HG03354 (cell line): ENCODE measurements around the gene PTPRS.
"Not testable (repeated sequence)": the region's sequence is repeated elsewhere in the genome, so short reads cannot be mapped to it uniquely, and the experiment has no call there.

Experiments
- ATAC-seq: cut with Tn5 transposase; IDR thresholded peaks from one replicate; pipeline ENCODE4 v1.9.1; 2021; ENCODE audit warnings: mild to moderate bottlenecking; ENCODE audit not compliant: unreplicated experiment, poor library complexity, severe bottlenecking

The PTPRS gene

GRCh38 chr19:5340637-5341447 lies at the start of gene PTPRS:
Gene PTPRS, minus strand, starts transcription at chr19:5340812. Its CDS starts 54,672 bp downstream, at chr19:5286140.
- ATAC-seq, result no peak

- ATAC-seq, result no peak
Observed at GRCh38 chr19:5389353-5389752, 48.7 kb upstream of the PTPRS start.

GRCh38 chr19:5387472-5387871 lies 46.9 kb upstream of the PTPRS start:
- ATAC-seq, result no peak

- ATAC-seq, result no peak
Observed at GRCh38 chr19:5386841-5387240, 46.2 kb upstream of the PTPRS start.

GRCh38 chr19:5381197-5381596 lies 40.6 kb upstream of the PTPRS start:
- not testable (repeated sequence) for ATAC-seq

GRCh38 chr19:5380215-5380919 lies 39.8 kb upstream of the PTPRS start:
- no peak for ATAC-seq

- no peak for ATAC-seq
Observed at GRCh38 chr19:5376928-5377327, 36.3 kb upstream of the PTPRS start.

- no peak for ATAC-seq
Observed at GRCh38 chr19:5372572-5373200, 32.1 kb upstream of the PTPRS start.

GRCh38 chr19:5369962-5370367 lies 29.4 kb upstream of the PTPRS start:
- ATAC-seq, result no peak

GRCh38 chr19:5369304-5369703 lies 28.7 kb upstream of the PTPRS start:
- no peak for ATAC-seq

GRCh38 chr19:5367530-5368133 lies 27.0 kb upstream of the PTPRS start:
- ATAC-seq, result no peak

GRCh38 chr19:5365905-5366304 lies 25.3 kb upstream of the PTPRS start:
- ATAC-seq, result no peak

GRCh38 chr19:5364674-5365073 lies 24.1 kb upstream of the PTPRS start:
- no peak for ATAC-seq

- not testable (repeated sequence) for ATAC-seq
Observed at GRCh38 chr19:5361839-5362238, 21.2 kb upstream of the PTPRS start.

- no peak for ATAC-seq
Observed at GRCh38 chr19:5361407-5361806, 20.8 kb upstream of the PTPRS start.

- no peak for ATAC-seq
Observed at GRCh38 chr19:5360003-5360780, 19.6 kb upstream of the PTPRS start.

GRCh38 chr19:5358173-5358800 lies 17.7 kb upstream of the PTPRS start:
- ATAC-seq, result no peak

GRCh38 chr19:5357584-5357983 lies 17.0 kb upstream of the PTPRS start:
- no peak for ATAC-seq

GRCh38 chr19:5356918-5357317 lies 16.3 kb upstream of the PTPRS start:
- ATAC-seq, result no peak
